Neural crest cell (in vitro differentiated cells): ENCODE results near the gene SH3TC1. TPM values are rescaled to one million over a fixed set of nuclear protein-coding genes. Genes with fewer than 3 reads are reported as not detected.

Source experiments
- DNase-seq: peaks from one replicate; pipeline ENCODE4 v3.0.0; 2021; ENCODE audit warnings: low read depth, mixed read lengths, low spot score
- H3K27ac Mint-ChIP-seq: one replicate; pipeline ENCODE4 v1.8.0; 2021; ENCODE audit warnings: mild to moderate bottlenecking, mixed read lengths; ENCODE audit not compliant: unreplicated experiment
- H3K27me3 Mint-ChIP-seq: 2 replicates; pipeline ENCODE4 v1.8.0; 2021; ENCODE audit warnings: low read depth, mild to moderate bottlenecking, mixed read lengths
- H3K36me3 Mint-ChIP-seq: 2 replicates; pipeline ENCODE4 v1.8.0; 2021; ENCODE audit warnings: low read depth, mild to moderate bottlenecking, mixed read lengths
- H3K4me1 Mint-ChIP-seq: 2 replicates; pipeline ENCODE4 v1.8.0; 2021; ENCODE audit warnings: mixed read lengths
- H3K4me3 Mint-ChIP-seq: one replicate; pipeline ENCODE4 v1.8.0; 2021; ENCODE audit warnings: mild to moderate bottlenecking, mixed read lengths
- H3K9me3 Mint-ChIP-seq: 2 replicates; pipeline ENCODE4 v1.8.0; 2021; ENCODE audit warnings: mixed read lengths
- total RNA-seq: library from RNA; stranded (reverse); gene quantifications from 2 replicates; pipeline ENCODE4 v1.2.1, GENCODE V29; 2021
- TF ChIP-seq, protein P1 (sequence below): fragments of 200-600 bp; sonication (generic); conservative IDR thresholded peaks from 2 replicates; pipeline ENCODE4 v1.5.0; 2021; ENCODE audit warnings: antibody characterized with exemption, mild to moderate bottlenecking

Gene SH3TC1
- total RNA-seq, 1 donor from 2014 or later = 2.7 TPM

DNA sequence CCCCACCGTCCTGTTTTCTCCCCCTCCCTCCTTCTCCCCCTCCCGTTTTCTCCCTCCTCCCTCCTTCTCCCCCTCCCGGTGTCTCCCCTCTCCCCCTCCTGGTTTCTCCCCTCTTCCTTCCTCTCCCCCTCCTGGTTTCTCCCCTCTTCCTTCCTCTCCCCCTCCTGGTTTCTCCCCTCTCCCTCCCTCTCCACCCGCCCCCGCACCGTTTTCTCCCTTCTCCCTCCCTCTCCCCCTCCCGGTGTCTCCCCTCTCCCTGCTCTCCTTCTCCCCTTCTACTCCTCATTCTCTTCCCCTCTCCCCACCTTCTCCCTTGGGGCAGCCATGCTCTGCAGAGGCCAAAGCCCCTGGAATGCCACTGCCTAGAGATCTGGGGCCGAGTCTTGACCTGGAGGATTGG, 12.2 kb downstream of the SH3TC1 start:
- TF ChIP-seq, protein P1, sequence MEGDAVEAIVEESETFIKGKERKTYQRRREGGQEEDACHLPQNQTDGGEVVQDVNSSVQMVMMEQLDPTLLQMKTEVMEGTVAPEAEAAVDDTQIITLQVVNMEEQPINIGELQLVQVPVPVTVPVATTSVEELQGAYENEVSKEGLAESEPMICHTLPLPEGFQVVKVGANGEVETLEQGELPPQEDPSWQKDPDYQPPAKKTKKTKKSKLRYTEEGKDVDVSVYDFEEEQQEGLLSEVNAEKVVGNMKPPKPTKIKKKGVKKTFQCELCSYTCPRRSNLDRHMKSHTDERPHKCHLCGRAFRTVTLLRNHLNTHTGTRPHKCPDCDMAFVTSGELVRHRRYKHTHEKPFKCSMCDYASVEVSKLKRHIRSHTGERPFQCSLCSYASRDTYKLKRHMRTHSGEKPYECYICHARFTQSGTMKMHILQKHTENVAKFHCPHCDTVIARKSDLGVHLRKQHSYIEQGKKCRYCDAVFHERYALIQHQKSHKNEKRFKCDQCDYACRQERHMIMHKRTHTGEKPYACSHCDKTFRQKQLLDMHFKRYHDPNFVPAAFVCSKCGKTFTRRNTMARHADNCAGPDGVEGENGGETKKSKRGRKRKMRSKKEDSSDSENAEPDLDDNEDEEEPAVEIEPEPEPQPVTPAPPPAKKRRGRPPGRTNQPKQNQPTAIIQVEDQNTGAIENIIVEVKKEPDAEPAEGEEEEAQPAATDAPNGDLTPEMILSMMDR = no peak
- peaks cover 4% of the 10 kb centered on the region for H3K4me1 Mint-ChIP-seq
- H3K27me3 Mint-ChIP-seq = no peaks in the 10 kb centered on the region
- H3K27ac Mint-ChIP-seq = no peak overlapping the region
- no peak overlapping the region for H3K4me3 Mint-ChIP-seq
- H3K9me3 Mint-ChIP-seq = no peaks in the 10 kb centered on the region
- H3K36me3 Mint-ChIP-seq = no peaks in the 10 kb centered on the region
- no peak for DNase-seq

DNA sequence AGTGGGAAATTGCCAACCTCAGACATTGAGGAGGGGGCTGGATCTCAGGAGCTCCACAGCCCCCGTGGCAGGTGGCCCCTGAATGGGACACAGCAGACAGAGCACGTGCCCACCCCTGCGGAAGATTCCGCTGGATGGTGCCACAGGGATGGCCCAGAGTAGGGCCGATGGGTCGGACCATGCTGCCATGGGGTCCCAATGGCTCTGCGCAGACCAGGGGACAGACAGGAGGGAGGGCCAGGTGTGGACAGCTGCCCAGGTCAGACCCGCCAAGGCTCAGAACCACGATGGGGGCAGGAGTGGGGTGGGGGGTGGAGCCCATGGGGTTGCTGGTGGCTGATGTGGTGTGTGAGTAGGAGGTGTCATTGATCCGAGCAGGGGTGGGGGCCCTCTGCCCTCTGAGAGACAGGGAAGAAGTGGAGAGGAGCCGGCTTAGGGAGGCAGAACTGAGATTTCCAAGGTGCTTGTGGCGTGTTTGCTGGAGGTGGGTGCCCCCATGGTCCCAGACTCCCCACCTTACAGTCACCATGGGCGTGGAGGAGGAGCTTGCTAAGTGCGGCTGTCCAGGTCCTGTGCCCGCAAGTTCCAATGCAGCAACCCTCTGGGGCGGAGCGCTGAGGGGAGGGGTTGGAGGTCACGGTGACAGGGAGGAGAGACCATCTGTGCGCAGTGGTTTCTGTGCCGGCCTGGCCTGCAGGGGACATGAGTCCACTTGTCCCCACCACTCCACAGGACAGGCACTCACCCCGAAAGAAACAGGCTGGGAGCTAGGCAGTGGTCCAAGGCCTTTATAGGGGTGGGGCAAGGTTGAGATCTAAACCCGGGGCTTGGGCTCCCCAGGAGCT, 12.9 kb downstream of the SH3TC1 start:
- Mint-ChIP-seq H3K9me3 (no peaks in the 10 kb centered on the region), H3K27ac (no peak overlapping the region), H3K4me3 (no peak overlapping the region), H3K4me1 (peaks cover 4% of the 10 kb centered on the region), H3K27me3 (no peaks in the 10 kb centered on the region), H3K36me3 (no peaks in the 10 kb centered on the region)
- TF ChIP-seq, protein P1 = no peak
- no peak for DNase-seq

DNA sequence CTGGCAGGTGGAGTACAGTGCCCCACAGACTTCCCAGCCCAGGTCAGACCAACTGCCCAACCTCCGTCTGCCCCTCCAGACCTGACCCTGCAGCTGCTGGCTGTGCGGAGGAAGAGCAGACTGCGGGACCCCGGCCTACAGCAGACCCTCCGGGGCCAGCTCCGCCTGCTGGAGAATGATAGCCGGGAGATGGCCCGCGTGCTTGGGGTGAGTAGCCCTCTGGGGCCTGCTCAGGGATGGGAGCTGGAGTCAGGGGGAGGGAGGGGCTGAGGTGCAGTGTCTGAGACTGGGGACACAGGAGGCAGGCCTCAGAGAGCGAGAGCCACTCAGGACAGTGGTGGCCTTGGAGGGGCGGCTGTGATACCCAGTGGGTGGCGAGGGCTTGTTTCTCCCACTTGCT, 13.5 kb downstream of the SH3TC1 start:
- Mint-ChIP-seq H3K4me3 (no peak overlapping the region), H3K4me1 (peaks cover 4% of the 10 kb centered on the region), H3K9me3 (no peaks in the 10 kb centered on the region), H3K36me3 (no peaks in the 10 kb centered on the region), H3K27me3 (no peaks in the 10 kb centered on the region), H3K27ac (no peak overlapping the region)
- TF ChIP-seq, protein P1 = no peak
- DNase-seq = no peak

DNA sequence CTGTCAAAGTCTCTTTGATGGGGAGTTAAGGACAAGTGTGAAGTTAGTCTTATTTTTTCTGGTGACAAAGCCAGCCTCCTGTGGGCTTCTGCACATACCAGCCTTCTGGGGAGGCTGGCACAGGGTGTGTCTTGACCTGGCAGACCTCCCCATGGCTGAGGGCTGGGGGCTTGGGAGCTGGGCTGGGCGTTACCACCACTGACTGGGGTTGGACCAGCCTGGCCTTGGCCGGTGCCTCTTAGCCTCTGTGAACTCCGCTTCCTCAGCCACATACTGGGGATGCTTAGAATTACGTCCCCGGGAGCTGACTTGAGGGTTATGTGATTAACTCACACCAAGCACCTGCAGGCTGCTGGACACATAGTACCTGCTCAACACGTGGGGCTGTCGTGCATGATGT, 14.0 kb downstream of the SH3TC1 start:
- Mint-ChIP-seq H3K4me3 (no peak overlapping the region), H3K27ac (no peak overlapping the region), H3K9me3 (no peaks in the 10 kb centered on the region), H3K36me3 (no peaks in the 10 kb centered on the region), H3K27me3 (no peaks in the 10 kb centered on the region), H3K4me1 (peaks cover 4% of the 10 kb centered on the region)
- no peak for DNase-seq
- TF ChIP-seq, protein P1 = no peak

DNA sequence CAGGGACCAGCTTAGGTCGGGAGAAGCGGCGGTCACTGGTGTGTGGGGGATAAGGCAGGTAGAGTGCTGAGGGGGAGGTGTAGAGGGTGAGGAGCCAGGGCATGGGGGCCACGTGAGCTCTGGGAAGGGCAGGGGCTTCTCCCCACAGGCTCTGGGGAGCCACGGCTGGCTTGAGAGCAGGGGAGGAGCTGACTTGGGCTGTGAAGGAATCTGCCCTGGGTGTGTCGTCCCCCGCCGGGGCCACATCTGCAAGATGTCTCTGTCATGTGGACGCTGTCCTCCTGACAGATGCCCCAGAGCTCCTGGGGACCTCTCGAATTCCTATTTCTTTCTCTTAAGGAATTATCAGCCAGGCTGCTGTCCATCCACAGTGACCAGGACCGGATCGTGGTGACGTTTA, 15.0 kb downstream of the SH3TC1 start:
- Mint-ChIP-seq H3K27ac (no peak overlapping the region), H3K4me3 (no peak overlapping the region), H3K4me1 (peaks cover 4% of the 10 kb centered on the region), H3K27me3 (no peaks in the 10 kb centered on the region), H3K36me3 (no peaks in the 10 kb centered on the region), H3K9me3 (no peaks in the 10 kb centered on the region)
- DNase-seq = no peak
- TF ChIP-seq, protein P1 = no peak
